Natural killer cell (primary cell): ENCODE data around the gene DIAPH2. TPM values are rescaled to one million over a fixed set of nuclear protein-coding genes. Genes with fewer than 3 reads are reported as not detected.

Experiments used
- ATAC-seq, 3 donors: fragments of 150-1000 bp in 2 of 3; fragments of 200-7000 bp in 1 of 3; cut with Tn5 transposase; 1 replicate in 1 of 3; 2 replicates in 2 of 3; pipeline ENCODE4 v1.10.0; 2021; ENCODE audit warnings: mild to moderate bottlenecking in 2 of 3, moderate library complexity in 2 of 3
- DNase-seq, 2 donors: peaks; one replicate each; pipeline versions ENCODE4 v3.0.0 to v3.0.0-alpha.2; 2013 to 2021; ENCODE audit warnings: mixed read lengths in 1 of 2
- H3K27ac ChIP-seq: one replicate; pipeline ENCODE4 v1.5.1; 2013; ENCODE audit warnings: mild to moderate bottlenecking, low read length
- H3K27me3 ChIP-seq: one replicate; pipeline ENCODE4 v1.6.1; 2013; ENCODE audit warnings: low read length; ENCODE audit not compliant: control insufficient read depth, insufficient read depth
- H3K36me3 ChIP-seq: one replicate; pipeline ENCODE4 v1.6.1; 2013; ENCODE audit warnings: low read length; ENCODE audit not compliant: control insufficient read depth, insufficient read depth
- H3K4me1 ChIP-seq: one replicate; pipeline ENCODE4 v1.6.1; 2013; ENCODE audit warnings: low read length; ENCODE audit not compliant: control insufficient read depth, insufficient read depth
- H3K4me3 ChIP-seq: one replicate; pipeline ENCODE4 v1.5.1; 2013; ENCODE audit warnings: low read length
- H3K9me3 ChIP-seq: one replicate; pipeline ENCODE4 v1.6.1; 2013; ENCODE audit warnings: low read length; ENCODE audit not compliant: control insufficient read depth, insufficient read depth
- H3K27ac Mint-ChIP-seq, 2 donors: one replicate each; pipeline ENCODE4 v1.8.0; 2022; ENCODE audit warnings: mild to moderate bottlenecking in 2 of 2, mixed read lengths in 2 of 2, moderate library complexity in 1 of 2
- H3K27me3 Mint-ChIP-seq, 2 donors: one replicate each; pipeline ENCODE4 v1.8.0; 2022; ENCODE audit warnings: low read depth in 2 of 2, mixed read lengths in 2 of 2
- H3K36me3 Mint-ChIP-seq: one replicate; pipeline ENCODE4 v1.8.0; 2022; ENCODE audit warnings: mixed read lengths
- H3K4me1 Mint-ChIP-seq, 2 donors: one replicate each; pipeline ENCODE4 v1.8.0; 2022; ENCODE audit warnings: mixed read lengths in 2 of 2
- H3K4me3 Mint-ChIP-seq: one replicate; pipeline ENCODE4 v1.8.0; 2022; ENCODE audit warnings: mild to moderate bottlenecking, moderate library complexity, mixed read lengths
- H3K9me3 Mint-ChIP-seq, 2 donors: one replicate each; pipeline ENCODE4 v1.8.0; 2022; ENCODE audit warnings: mixed read lengths in 2 of 2
- CTCF ChIP-seq: fragments of 200-600 bp; IDR thresholded peaks from one replicate; pipeline ENCODE4 v1.8.0; 2022; ENCODE audit warnings: antibody characterized with exemption
- WGBS: methylation state at CpG from one replicate; pipeline ENCODE4 v1.1.7; 2013; ENCODE audit warnings: missing lambda C conversion rate; ENCODE audit not compliant: insufficient coverage; 5-methylcytosine and 5-hydroxymethylcytosine counted together
- intact Hi-C: fragments of 100-400 bp; cut with micrococcal nuclease; formaldehyde crosslinking; loops from one replicate; pipeline ENCODE4 v1.14.2; 2022
- total RNA-seq, 4 donors: library from RNA; stranded (reverse); fragments of 120-200 nt in 1 of 4; gene quantifications; one replicate each; pipeline versions ENCODE4 v1.2.3 to v1.2.4, GENCODE V29; 2013 to 2022

The DIAPH2 gene
- total RNA-seq, 3 donors from 2014 or later (not counting 1 experiment from before 2014, with no cell fraction given) = 17.0 to 18.2 (median 17.0) TPM

GRCh38 chrX:97057349-97057909 is 372.8 kb downstream of the DIAPH2 start:
- no peak overlapping the region for H3K4me3 Mint-ChIP-seq
- Histone ChIP-seq H3K9me3 (no peaks in the 10 kb centered on the region), H3K27me3 (no peaks in the 10 kb centered on the region), H3K4me1 (no peaks in the 10 kb centered on the region), H3K4me3 (no peak overlapping the region), H3K27ac (no peak overlapping the region), H3K36me3 (no peaks in the 10 kb centered on the region)
- no peak for ATAC-seq
- H3K36me3 Mint-ChIP-seq = no peaks in the 10 kb centered on the region
- no peaks in the 10 kb centered on the region for H3K9me3 Mint-ChIP-seq
- H3K27ac Mint-ChIP-seq = no peak overlapping the region
- H3K27me3 Mint-ChIP-seq = no peaks in the 10 kb centered on the region
- intact Hi-C loops = no loop called here
- no peak for TF ChIP-seq CTCF
- H3K4me1 Mint-ChIP-seq = no peaks in the 10 kb centered on the region
- no peak for DNase-seq
- WGBS = 100% methylated on average over 2 of the region's 4 CpGs

- no peaks in the 10 kb centered on the region for H3K4me1 ChIP-seq
- no peak overlapping the region for H3K4me3 Mint-ChIP-seq
- WGBS = 100% methylated on average over 2 of the region's 4 CpGs
- H3K9me3 Mint-ChIP-seq = no peaks in the 10 kb centered on the region
- no peaks in the 10 kb centered on the region for H3K9me3 ChIP-seq
- H3K4me3 ChIP-seq = no peak overlapping the region
- H3K36me3 Mint-ChIP-seq = no peaks in the 10 kb centered on the region
- H3K27me3 ChIP-seq = no peaks in the 10 kb centered on the region
- no peak overlapping the region for H3K27ac ChIP-seq
- ATAC-seq (no peak), DNase-seq (no peak)
- H3K4me1 Mint-ChIP-seq = no peaks in the 10 kb centered on the region
- no peak for TF ChIP-seq CTCF
- intact Hi-C loops = no loop called here
- H3K27ac Mint-ChIP-seq = no peak overlapping the region
- no peaks in the 10 kb centered on the region for H3K27me3 Mint-ChIP-seq
- no peaks in the 10 kb centered on the region for H3K36me3 ChIP-seq
These were observed 375.4 kb downstream of the DIAPH2 start for GRCh38 chrX:97060020-97060419.

GRCh38 chrX:97065066-97065465 is 380.4 kb downstream of the DIAPH2 start:
- Histone ChIP-seq H3K4me1 (no peaks in the 10 kb centered on the region), H3K4me3 (no peak overlapping the region), H3K27me3 (no peaks in the 10 kb centered on the region), H3K9me3 (no peaks in the 10 kb centered on the region), H3K27ac (no peak overlapping the region), H3K36me3 (no peaks in the 10 kb centered on the region)
- H3K9me3 Mint-ChIP-seq = no peaks in the 10 kb centered on the region
- H3K36me3 Mint-ChIP-seq = no peaks in the 10 kb centered on the region
- ATAC-seq (no peak), DNase-seq (no peak)
- H3K27me3 Mint-ChIP-seq = no peaks in the 10 kb centered on the region
- 93% methylated on average over 3 of the region's 5 CpGs for WGBS
- TF ChIP-seq CTCF = no peak
- H3K4me3 Mint-ChIP-seq = no peak overlapping the region
- H3K27ac Mint-ChIP-seq = no peak overlapping the region
- intact Hi-C loops = no loop called here
- no peaks in the 10 kb centered on the region for H3K4me1 Mint-ChIP-seq

- Histone ChIP-seq H3K9me3 (no peaks in the 10 kb centered on the region), H3K4me3 (no peak overlapping the region), H3K27me3 (no peaks in the 10 kb centered on the region), H3K4me1 (no peaks in the 10 kb centered on the region), H3K36me3 (no peaks in the 10 kb centered on the region), H3K27ac (no peak overlapping the region)
- H3K9me3 Mint-ChIP-seq = no peaks in the 10 kb centered on the region
- DNase-seq (no peak), ATAC-seq (no peak)
- H3K4me1 Mint-ChIP-seq = no peaks in the 10 kb centered on the region
- H3K27me3 Mint-ChIP-seq = no peaks in the 10 kb centered on the region
- no peak overlapping the region for H3K27ac Mint-ChIP-seq
- H3K36me3 Mint-ChIP-seq = no peaks in the 10 kb centered on the region
- H3K4me3 Mint-ChIP-seq = no peak overlapping the region
- intact Hi-C loops = no loop called here
- no peak for TF ChIP-seq CTCF
These were observed 381.3 kb downstream of the DIAPH2 start for GRCh38 chrX:97065973-97066372.
